Ovary (tissue), 9 donors: ENCODE data around the gene HHAT. TPM values are rescaled to one million over a fixed set of nuclear protein-coding genes. Genes with fewer than 3 reads are reported as not detected.

Experiments used
- DNase-seq, 5 donors: peaks; one replicate each; pipeline ENCODE4 v3.0.0-alpha.2; 2019 to 2020
- H3K27ac ChIP-seq, 2 donors: fragments of 200-600 bp; one replicate each; pipeline versions ENCODE4 v1.5.1 to v1.8.0; 2019 to 2022
- H3K27me3 ChIP-seq: fragments of 200-600 bp; one replicate; pipeline ENCODE4 v1.8.0; 2022
- H3K36me3 ChIP-seq: fragments of 200-600 bp; sonication (generic); one replicate; pipeline ENCODE4 v1.5.1; 2019
- H3K4me1 ChIP-seq: one replicate; pipeline ENCODE4 v1.8.1; 2013; ENCODE audit warnings: mild to moderate bottlenecking, moderate library complexity; ENCODE audit not compliant: insufficient read depth
- H3K4me3 ChIP-seq: fragments of 200-600 bp; sonication (generic); one replicate; pipeline ENCODE4 v1.5.1; 2017
- H3K9me3 ChIP-seq, 2 donors: fragments of 200-600 bp in 1 of 2; sonication (generic) in 1 of 2; one replicate each; pipeline versions ENCODE4 v1.5.1 to v1.8.1; 2013 to 2019; ENCODE audit warnings: mild to moderate bottlenecking in 1 of 2, moderate library complexity in 1 of 2
- EP300 ChIP-seq: sonication (generic); formaldehyde crosslinking; IDR thresholded peaks from one replicate; pipeline ENCODE4 v1.6.1; 2017; ENCODE audit warnings: antibody characterized with exemption
- POLR2A ChIP-seq: fragments of 450-650 bp; IDR thresholded peaks from one replicate; pipeline ENCODE4 v1.6.1; 2017; ENCODE audit warnings: antibody characterized with exemption, mild to moderate bottlenecking, moderate library complexity
- WGBS, 3 donors: extraction: QIAGEN DNeasy Blood & Tissue Kit in 1 of 3; methylation state at CpG; one replicate each; pipeline versions ENCODE4 v1.1.5 to v1.1.7; 2013 to 2017; 5-methylcytosine and 5-hydroxymethylcytosine counted together
- intact Hi-C, 4 donors: fragments of 100-400 bp; cut with DNase I; formaldehyde crosslinking; loops; one replicate each; pipeline versions ENCODE4 v1.11.0 to v1.15.1; 2022 to 2023
- polyA plus RNA-seq, 2 donors: library from polyadenylated mRNA; stranded (reverse); fragments of 200-250 nt in 1 of 2; fragments of 350-450 nt in 1 of 2; fragmentation: Illumina TruSeq in 1 of 2; extraction: RNeasy Lipid Tissue Mini Kit (QIAGEN cat#74804) in 1 of 2; gene quantifications; one replicate each; pipeline ENCODE4 v1.2.3, GENCODE V29; 2013 to 2014
- total RNA-seq, 7 donors: library from RNA; depleted of rRNA in 2 of 7; stranded (reverse); fragments of >200 nt in 2 of 7; fragmentation: NEBNext Ultra II Directional in 3 of 7; extraction: Animal tissue kit (Norgen Biotek cat#: 25700) in 3 of 7; gene quantifications; one replicate each; pipeline versions ENCODE4 v1.1.0 to v1.2.4, GENCODE V29; 2016 to 2023
- TF ChIP-seq, protein P1 (sequence below), 3 donors: fragments of 450-650 bp in 2 of 3; fragments of 200-600 bp in 1 of 3; IDR thresholded peaks; one replicate each; pipeline versions ENCODE4 v1.5.1 to v1.8.0; 2016 to 2022; ENCODE audit warnings: antibody characterized with exemption in 3 of 3, mild to moderate bottlenecking in 1 of 3
- donor health status: DM: no; HTN: no; CAD: no; lungs with moderate emphysema.
- donor health status: DM: no; HTN: no; CAD: no.
- donor health status: Bipolar disorder and iron deficiency.
- donor health status: DM: yes; HTN: yes; CAD: no.
- donor health status: DM: no; HTN: no; CAD: no.
- donor health status: DM: yes; HTN: yes; CAD: no.

HHAT gene
- total and polyA plus RNA-seq, 9 donors, result 2.1 to 10.5 (median 4.1) TPM

DNA sequence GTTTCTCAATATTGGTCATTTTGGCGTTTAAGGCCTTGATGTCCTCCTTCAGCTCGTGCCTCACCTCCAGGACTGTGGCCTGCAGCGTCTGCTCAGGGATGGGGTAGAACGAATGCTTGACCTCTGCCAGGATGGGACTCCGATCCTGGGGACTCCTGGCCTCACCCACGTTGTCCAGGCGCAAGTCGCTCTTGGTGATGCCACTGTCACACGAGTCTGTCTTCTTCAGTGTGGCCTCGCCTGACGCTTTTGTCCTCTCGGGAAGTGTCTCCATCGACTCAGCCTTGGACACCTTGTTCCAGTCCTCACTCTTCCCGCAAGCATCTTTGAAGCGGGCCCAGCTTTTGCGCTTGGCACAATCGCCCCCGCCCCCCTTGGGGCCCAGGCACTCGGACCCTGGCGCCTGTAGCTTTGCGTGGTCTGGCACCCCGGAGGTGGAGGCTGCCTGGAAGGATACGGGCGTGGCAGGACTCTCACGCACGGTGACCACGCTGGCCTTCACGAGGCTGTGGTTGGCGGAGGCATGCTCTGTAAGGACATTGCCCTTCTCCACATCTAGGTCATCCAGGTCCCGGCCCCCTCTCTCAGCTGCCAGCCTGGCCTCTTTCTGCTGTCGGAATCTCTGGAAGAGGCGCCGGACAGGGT, 354.8 kb downstream of the HHAT start:
- Histone ChIP-seq H3K27ac (no peak overlapping the region), H3K36me3 (no peaks in the 10 kb centered on the region), H3K4me3 (no peak overlapping the region), H3K9me3 (no peaks in the 10 kb centered on the region), H3K27me3 (no peaks in the 10 kb centered on the region), H3K4me1 (no peaks in the 10 kb centered on the region)
- no peak for TF ChIP-seq EP300
- TF ChIP-seq, protein P1, sequence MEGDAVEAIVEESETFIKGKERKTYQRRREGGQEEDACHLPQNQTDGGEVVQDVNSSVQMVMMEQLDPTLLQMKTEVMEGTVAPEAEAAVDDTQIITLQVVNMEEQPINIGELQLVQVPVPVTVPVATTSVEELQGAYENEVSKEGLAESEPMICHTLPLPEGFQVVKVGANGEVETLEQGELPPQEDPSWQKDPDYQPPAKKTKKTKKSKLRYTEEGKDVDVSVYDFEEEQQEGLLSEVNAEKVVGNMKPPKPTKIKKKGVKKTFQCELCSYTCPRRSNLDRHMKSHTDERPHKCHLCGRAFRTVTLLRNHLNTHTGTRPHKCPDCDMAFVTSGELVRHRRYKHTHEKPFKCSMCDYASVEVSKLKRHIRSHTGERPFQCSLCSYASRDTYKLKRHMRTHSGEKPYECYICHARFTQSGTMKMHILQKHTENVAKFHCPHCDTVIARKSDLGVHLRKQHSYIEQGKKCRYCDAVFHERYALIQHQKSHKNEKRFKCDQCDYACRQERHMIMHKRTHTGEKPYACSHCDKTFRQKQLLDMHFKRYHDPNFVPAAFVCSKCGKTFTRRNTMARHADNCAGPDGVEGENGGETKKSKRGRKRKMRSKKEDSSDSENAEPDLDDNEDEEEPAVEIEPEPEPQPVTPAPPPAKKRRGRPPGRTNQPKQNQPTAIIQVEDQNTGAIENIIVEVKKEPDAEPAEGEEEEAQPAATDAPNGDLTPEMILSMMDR (IDR thresholded peaks at IDR 0.05), result no peak
- TF ChIP-seq POLR2A, result no peak
- intact Hi-C loops, result no loop called here
- 95 to 96% (median 96%) methylated on average over 33 of the region's 33 CpGs for WGBS, 3 donors
- no peak for DNase-seq

DNA sequence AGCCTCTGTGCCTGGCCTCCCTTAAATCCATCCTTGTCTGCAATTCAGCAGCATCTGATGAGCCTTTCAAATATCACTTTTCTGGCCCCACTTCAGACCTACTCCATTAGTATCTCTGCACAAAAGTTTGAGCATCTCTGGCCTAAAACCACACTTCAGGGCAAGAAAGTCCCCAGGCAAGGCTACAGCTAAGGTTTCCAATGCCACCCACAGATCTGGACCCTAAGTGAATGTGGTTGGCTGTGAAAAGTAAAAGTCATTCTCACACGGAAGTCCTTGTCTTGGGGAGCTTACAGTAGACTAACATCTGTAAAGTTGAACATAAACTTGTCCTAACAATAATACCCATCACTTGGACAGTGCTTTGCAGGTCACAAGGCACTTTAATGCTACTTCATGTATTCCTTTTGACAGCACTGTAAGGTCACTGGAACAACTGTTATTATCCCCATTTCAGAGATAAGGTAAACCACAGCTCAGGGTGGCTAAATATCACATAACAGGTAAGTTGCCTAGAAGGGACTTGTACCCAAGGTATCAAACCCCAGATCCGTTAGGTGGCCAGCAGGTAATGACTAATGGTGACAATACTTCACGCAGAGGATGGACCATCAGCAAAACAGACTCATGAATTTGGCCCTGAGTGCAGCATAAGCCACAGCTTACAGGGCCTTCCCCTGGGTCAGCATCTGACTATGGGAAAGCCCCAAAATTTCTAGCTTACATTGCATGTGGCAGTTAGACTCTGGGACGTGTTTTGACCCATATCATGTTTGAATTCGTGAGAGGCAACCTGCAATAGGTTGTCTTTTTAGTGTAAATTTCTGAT, 356.0 kb downstream of the HHAT start:
- TF ChIP-seq, protein P1 (IDR thresholded peaks at IDR 0.05), result no peak
- TF ChIP-seq POLR2A (no peak), EP300 (no peak)
- no peak for DNase-seq
- Histone ChIP-seq H3K4me3 (no peak overlapping the region), H3K27me3 (no peaks in the 10 kb centered on the region), H3K27ac (no peak overlapping the region), H3K4me1 (no peaks in the 10 kb centered on the region), H3K36me3 (no peaks in the 10 kb centered on the region), H3K9me3 (no peaks in the 10 kb centered on the region)
- WGBS, 3 donors, result 67 to 91% (median 83%) methylated on average over 5 of the region's 5 CpGs
- intact Hi-C loops, result no loop called here

DNA sequence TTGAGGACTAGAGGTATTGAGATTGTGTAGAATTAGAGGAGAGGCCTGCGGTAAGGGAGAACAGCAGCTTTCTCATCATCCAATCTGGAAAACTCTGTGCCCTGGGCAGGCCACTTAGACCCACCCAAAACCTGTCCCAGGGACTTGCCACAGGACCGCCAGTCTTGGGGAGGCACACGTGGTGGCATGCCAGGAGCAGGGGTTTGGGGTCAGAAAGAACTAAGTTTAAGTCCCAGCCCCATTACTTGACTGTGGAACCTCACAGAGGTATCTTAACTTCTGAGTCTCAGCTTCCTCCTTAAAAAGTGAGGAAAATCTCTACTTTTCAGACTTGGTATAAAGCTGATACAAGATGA, 356.6 kb downstream of the HHAT start:
- H3K27ac ChIP-seq, result no peak overlapping the region
- H3K4me3 ChIP-seq, result no peak overlapping the region
- no peaks in the 10 kb centered on the region for H3K36me3 ChIP-seq
- H3K4me1 ChIP-seq, result no peaks in the 10 kb centered on the region
- intact Hi-C loops, result no loop called here
- DNase-seq, result no peak
- no peaks in the 10 kb centered on the region for H3K27me3 ChIP-seq
- no peaks in the 10 kb centered on the region for H3K9me3 ChIP-seq
- WGBS, 3 donors, result 88 to 96% (median 93%) methylated on average over 3 of the region's 3 CpGs
- TF ChIP-seq EP300 (no peak), POLR2A (no peak)
- TF ChIP-seq, protein P1 (IDR thresholded peaks at IDR 0.05), result no peak

DNA sequence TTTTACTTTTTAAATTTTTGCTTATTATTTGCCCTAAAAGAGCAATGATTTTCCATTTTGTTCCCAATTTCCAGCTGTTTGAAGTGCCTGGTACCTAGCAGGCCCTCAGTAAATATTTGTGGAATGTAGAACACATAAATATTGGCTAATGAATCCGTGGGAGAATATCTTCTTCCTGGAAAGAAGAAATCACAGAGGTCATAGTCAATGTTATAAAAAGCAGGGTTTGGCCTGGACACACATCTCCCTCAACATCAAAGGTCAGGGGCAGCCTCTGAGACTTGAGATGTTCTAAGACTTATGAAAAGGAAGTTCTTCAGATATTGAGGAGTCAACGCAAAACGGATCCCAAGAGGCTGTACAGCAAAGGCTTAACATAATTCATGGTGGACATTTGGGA, 358.1 kb downstream of the HHAT start:
- Histone ChIP-seq H3K27ac (no peak overlapping the region), H3K4me3 (no peak overlapping the region), H3K4me1 (no peaks in the 10 kb centered on the region), H3K9me3 (no peaks in the 10 kb centered on the region), H3K36me3 (no peaks in the 10 kb centered on the region), H3K27me3 (no peaks in the 10 kb centered on the region)
- TF ChIP-seq POLR2A (no peak), EP300 (no peak)
- TF ChIP-seq, protein P1 (IDR thresholded peaks at IDR 0.05), result no peak
- intact Hi-C loops, result no loop called here
- WGBS, 3 donors, result 9 to 13% (median 10%) methylated on average over 3 of the region's 3 CpGs
- DNase-seq, result no peak
